H9 (cell line): ENCODE data around the gene FGF3. TPM values are rescaled to one million over a fixed set of nuclear protein-coding genes. Genes with fewer than 3 reads are reported as not detected.

Experiments used
- DNase-seq: peaks from one replicate; pipeline ENCODE4 v3.0.0-alpha.2; 2017
- H2AFZ ChIP-seq: one replicate; pipeline ENCODE4 v1.6.1; 2013; ENCODE audit warnings: mild to moderate bottlenecking, low read length, control low read depth, moderate library complexity
- H2AK5ac ChIP-seq: 2 replicates; pipeline ENCODE4 v1.6.1; 2013; ENCODE audit warnings: low read length, control low read depth, mixed read lengths; ENCODE audit not compliant: insufficient read length
- H2BK120ac ChIP-seq: one replicate; pipeline ENCODE4 v1.6.1; 2013; ENCODE audit warnings: low read depth, mild to moderate bottlenecking, low read length, control low read depth, inconsistent platforms; ENCODE audit not compliant: poor library complexity, severe bottlenecking
- H2BK12ac ChIP-seq: 2 replicates; pipeline ENCODE4 v1.6.1; 2013; ENCODE audit warnings: low read length, control low read depth, mixed read lengths, low read depth; ENCODE audit not compliant: insufficient read length
- H2BK15ac ChIP-seq: 2 replicates; pipeline ENCODE4 v1.6.1; 2013; ENCODE audit warnings: low read depth, low read length, control low read depth
- H2BK20ac ChIP-seq: one replicate; pipeline ENCODE4 v1.6.1; 2013; ENCODE audit warnings: low read depth, mild to moderate bottlenecking, low read length, control low read depth, inconsistent platforms; ENCODE audit not compliant: poor library complexity, severe bottlenecking
- H2BK5ac ChIP-seq: 2 replicates; pipeline ENCODE4 v1.6.1; 2013; ENCODE audit warnings: low read length, control low read depth, mixed read lengths; ENCODE audit not compliant: insufficient read length
- H3K14ac ChIP-seq: 2 replicates; pipeline ENCODE4 v1.6.1; 2013; ENCODE audit warnings: low read length, control low read depth; ENCODE audit not compliant: insufficient read depth
- H3K18ac ChIP-seq: 2 replicates; pipeline ENCODE4 v1.6.1; 2013; ENCODE audit warnings: low read depth, mild to moderate bottlenecking, mixed read lengths, low read length, control low read depth; ENCODE audit not compliant: insufficient read length
- H3K23ac ChIP-seq: 2 replicates; pipeline ENCODE4 v1.6.1; 2013; ENCODE audit warnings: low read length, control low read depth, mixed read lengths, low read depth; ENCODE audit not compliant: insufficient read length
- H3K23me2 ChIP-seq: 2 replicates; pipeline ENCODE4 v1.6.1; 2013; ENCODE audit warnings: low read depth, mild to moderate bottlenecking, mixed read lengths, low read length, control low read depth; ENCODE audit not compliant: insufficient read length, poor library complexity, severe bottlenecking
- H3K27ac ChIP-seq: 2 replicates; pipeline ENCODE4 v1.5.1; 2013; ENCODE audit warnings: low read length, control low read depth, mixed read lengths, low read depth; ENCODE audit not compliant: insufficient read length
- H3K27me3 ChIP-seq: 2 replicates; pipeline ENCODE4 v1.6.1; 2013; ENCODE audit warnings: low read length, control low read depth, inconsistent platforms; ENCODE audit not compliant: insufficient read depth
- H3K4ac ChIP-seq: 2 replicates; pipeline ENCODE4 v1.6.1; 2013; ENCODE audit warnings: low read depth, mild to moderate bottlenecking, control low read depth, inconsistent platforms, low read length, moderate library complexity
- H3K4me1 ChIP-seq: 2 replicates; pipeline ENCODE4 v1.6.1; 2013; ENCODE audit warnings: low read length, control low read depth, inconsistent platforms; ENCODE audit not compliant: insufficient read depth
- H3K4me2 ChIP-seq: 2 replicates; pipeline ENCODE4 v1.6.1; 2013; ENCODE audit warnings: low read length, control low read depth, mixed read lengths; ENCODE audit not compliant: insufficient read length, insufficient read depth
- H3K56ac ChIP-seq: 2 replicates; pipeline ENCODE4 v1.6.1; 2013; ENCODE audit warnings: low read depth, mild to moderate bottlenecking, mixed read lengths, low read length, control low read depth; ENCODE audit not compliant: insufficient read length
- H3K79me1 ChIP-seq: 2 replicates; pipeline ENCODE4 v1.6.1; 2013; ENCODE audit warnings: low read depth, mild to moderate bottlenecking, moderate library complexity, low read length, control low read depth, inconsistent platforms; ENCODE audit not compliant: insufficient read depth, poor library complexity, severe bottlenecking
- H3K79me2 ChIP-seq: 2 replicates; pipeline ENCODE4 v1.6.1; 2013; ENCODE audit warnings: low read length, control low read depth, inconsistent platforms; ENCODE audit not compliant: insufficient read depth
- H3K9ac ChIP-seq: 2 replicates; pipeline ENCODE4 v1.6.1; 2013; ENCODE audit warnings: low read length, control low read depth, mixed read lengths; ENCODE audit not compliant: insufficient read length; ENCODE audit errors: extremely low read depth
- H3K9me3 ChIP-seq: one replicate; pipeline ENCODE4 v1.6.1; 2013; ENCODE audit warnings: low read depth, low read length, inconsistent platforms; ENCODE audit not compliant: control insufficient read depth
- H3T11ph ChIP-seq: one replicate; pipeline ENCODE4 v1.6.1; 2013; ENCODE audit warnings: mild to moderate bottlenecking, low read length, control low read depth, inconsistent platforms
- H4K20me1 ChIP-seq: one replicate; pipeline ENCODE4 v1.6.1; 2013; ENCODE audit not compliant: control insufficient read depth, insufficient read length, insufficient read depth
- H4K5ac ChIP-seq: 2 replicates; pipeline ENCODE4 v1.6.1; 2013; ENCODE audit warnings: low read depth, mild to moderate bottlenecking, mixed read lengths, low read length, control low read depth; ENCODE audit not compliant: insufficient read length
- H4K8ac ChIP-seq: replicated peaks from 2 replicates; pipeline ENCODE4 v1.6.1; 2013; ENCODE audit warnings: low read length, control low read depth, mixed read lengths, low read depth; ENCODE audit not compliant: insufficient read length
- H4K91ac ChIP-seq: 2 replicates; pipeline ENCODE4 v1.6.1; 2013; ENCODE audit warnings: low read depth, mild to moderate bottlenecking, moderate library complexity, mixed read lengths, low read length, control low read depth; ENCODE audit not compliant: insufficient read length
- H3K27ac Mint-ChIP-seq, 3 experiments: 2 replicates in 2 of 3; 3 replicates in 1 of 3; pipeline ENCODE4 v1.8.0; 2020 to 2021; ENCODE audit warnings: mixed read lengths in 3 of 3, mild to moderate bottlenecking in 1 of 3, moderate library complexity in 1 of 3
- H3K27me3 Mint-ChIP-seq: 2 replicates; pipeline ENCODE4 v1.8.0; 2021; ENCODE audit warnings: low read depth, mild to moderate bottlenecking, moderate library complexity, mixed read lengths
- H3K36me3 Mint-ChIP-seq, 3 experiments: 2 replicates in 2 of 3; 3 replicates in 1 of 3; pipeline ENCODE4 v1.8.0; 2020 to 2021; ENCODE audit warnings: low read depth in 3 of 3, mixed read lengths in 3 of 3; ENCODE audit not compliant: insufficient read depth in 1 of 3
- H3K4me1 Mint-ChIP-seq, 2 experiments: 2 replicates each; pipeline ENCODE4 v1.8.0; 2020; ENCODE audit warnings: mixed read lengths in 2 of 2
- H3K4me3 Mint-ChIP-seq, 2 experiments: 2 replicates in 1 of 2; 3 replicates in 1 of 2; pipeline ENCODE4 v1.8.0; 2020 to 2021; ENCODE audit warnings: mild to moderate bottlenecking in 2 of 2, mixed read lengths in 2 of 2, moderate library complexity in 1 of 2
- H3K9me3 Mint-ChIP-seq, 2 experiments: 2 replicates in 1 of 2; 3 replicates in 1 of 2; pipeline ENCODE4 v1.8.0; 2020; ENCODE audit warnings: mild to moderate bottlenecking in 2 of 2, mixed read lengths in 2 of 2, moderate library complexity in 1 of 2
- CTCF ChIP-seq: fragments of 200-600 bp; sonication (generic); conservative IDR thresholded peaks from 3 replicates; pipeline ENCODE4 v1.8.0; 2021; ENCODE audit warnings: antibody characterized with exemption, mild to moderate bottlenecking
- WGBS: extraction: QIAGEN DNeasy Blood & Tissue Kit; methylation state at CpG from one replicate; pipeline ENCODE4 v1.1.7; 2013; ENCODE audit warnings: missing lambda C conversion rate, low lambda C conversion rate, mixed read lengths; ENCODE audit not compliant: insufficient read length; ENCODE audit errors: extremely low coverage; 5-methylcytosine and 5-hydroxymethylcytosine counted together
- total RNA-seq: library from RNA; stranded (reverse); gene quantifications from 2 replicates; pipeline ENCODE4 v1.2.1, GENCODE V29; 2021

FGF3 gene
- total RNA-seq, 1 experiment from 2014 or later, result not detected

- H3K27ac Mint-ChIP-seq, result no peak overlapping the region
- H3K9ac ChIP-seq, result no peak overlapping the region
- H3K56ac ChIP-seq, result no peak overlapping the region
- peaks cover 0 to 6% of the 10 kb centered on the region in 2 experiments; a peak in 3 of 5 replicates for H3K9me3 Mint-ChIP-seq
- H2BK20ac ChIP-seq, result no peak overlapping the region
- no peaks in the 10 kb centered on the region for H3K79me1 ChIP-seq
- H3K23ac ChIP-seq, result no peak overlapping the region
- no peaks in the 10 kb centered on the region for H3K9me3 ChIP-seq
- no peak overlapping the region for H2AFZ ChIP-seq
- no peaks in the 10 kb centered on the region; a peak in 1 of 7 replicates for H3K36me3 Mint-ChIP-seq
- no peak overlapping the region for H3K27ac ChIP-seq
- no peak overlapping the region for H2BK120ac ChIP-seq
- H2BK5ac ChIP-seq, result no peak overlapping the region
- no peak overlapping the region for H2BK15ac ChIP-seq
- H2AK5ac ChIP-seq, result no peak overlapping the region
- H3K4me1 Mint-ChIP-seq, result peaks cover 6 to 11% of the 10 kb centered on the region in 2 experiments
- no peaks in the 10 kb centered on the region for H3K4me1 ChIP-seq
- no peak overlapping the region for H3K14ac ChIP-seq
- TF ChIP-seq CTCF, result no peak
- no peak overlapping the region for H3K18ac ChIP-seq
- H3K23me2 ChIP-seq, result peaks cover 9% of the 10 kb centered on the region
- no CpG with 5 or more reads among the region's 107 CpGs for WGBS
- no peaks in the 10 kb centered on the region for H3K79me2 ChIP-seq
- no peak for DNase-seq
- peak overlapping the region in 1 of 2 experiments; percentile 50; a peak in 4 of 5 replicates for H3K4me3 Mint-ChIP-seq
- no peak overlapping the region for H3K4ac ChIP-seq
- H4K5ac ChIP-seq, result no peak overlapping the region
- H2BK12ac ChIP-seq, result no peak overlapping the region
- peaks cover 60% of the 10 kb centered on the region for H3K27me3 ChIP-seq
- H3K4me2 ChIP-seq, result peak overlapping the region; percentile 45
- no peak overlapping the region for H4K8ac ChIP-seq
- no peak overlapping the region for H4K91ac ChIP-seq
- peaks cover 96% of the 10 kb centered on the region for H3K27me3 Mint-ChIP-seq
- no peak overlapping the region for H3T11ph ChIP-seq
- H4K20me1 ChIP-seq, result no peaks in the 10 kb centered on the region
These were observed 1.7 kb downstream of the FGF3 start for GRCh38 chr11:69817265-69818230.
